Measurements from ENCODE around the gene KSR1.

The KSR1 gene

DNA sequence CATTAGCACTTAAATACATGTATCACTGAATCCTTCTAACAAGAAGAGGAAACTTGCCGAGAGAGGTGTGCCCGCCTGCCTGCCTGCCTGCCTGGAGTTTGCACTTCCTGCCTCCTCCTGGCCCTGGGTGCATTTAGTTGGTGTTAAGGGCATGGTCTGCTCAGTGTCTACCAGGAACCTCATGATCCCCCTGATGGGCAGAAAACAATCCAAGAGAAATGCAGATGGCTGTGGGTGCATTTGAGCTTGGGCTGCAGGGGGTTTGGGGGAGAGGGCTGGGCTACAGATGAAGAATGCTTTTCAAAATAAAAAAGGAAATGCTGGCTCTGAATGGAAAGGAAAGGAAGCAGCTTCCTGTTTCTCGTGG lies 10.1 kb downstream of the KSR1 start:
- DNase-seq (ENCODE audit: low read depth) = no peak
- H3K4me3 ChIP-seq (ENCODE audit: low read depth, low read length) = no peak overlapping the region

DNA sequence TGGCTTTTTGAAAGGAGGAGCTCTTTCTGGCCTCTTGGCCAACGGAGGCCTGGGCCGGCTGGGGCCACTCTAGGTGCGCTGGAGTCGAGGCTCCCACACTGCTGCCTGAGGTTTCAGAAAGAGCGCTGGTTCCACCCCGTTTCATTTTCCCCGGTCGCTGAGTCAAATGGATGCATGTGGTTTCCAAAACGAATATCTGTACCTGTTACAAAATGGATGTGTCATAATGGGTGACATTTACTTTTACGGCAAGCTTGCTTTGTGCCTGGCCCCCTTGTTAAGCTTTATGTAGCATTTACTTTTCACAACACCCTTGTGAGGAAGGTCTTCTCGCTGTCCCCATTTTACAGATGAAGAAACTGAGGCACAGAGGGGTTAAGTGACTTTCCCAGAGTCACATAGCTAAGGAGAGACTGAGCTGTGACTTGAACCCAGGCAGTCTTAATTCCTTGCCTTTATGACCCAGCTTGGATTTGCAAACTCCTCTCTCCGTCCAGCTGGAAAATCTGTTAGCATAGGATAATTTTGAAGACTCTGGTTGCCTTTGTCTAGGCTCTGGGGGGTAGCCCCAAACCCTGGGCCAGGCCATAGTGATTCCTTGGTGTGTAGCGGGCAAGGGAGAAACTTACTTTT lies 10.6 kb downstream of the KSR1 start:
- no peak for DNase-seq (ENCODE audit: low read depth)
- H3K4me3 ChIP-seq (ENCODE audit: low read depth, low read length) = no peak overlapping the region

DNA sequence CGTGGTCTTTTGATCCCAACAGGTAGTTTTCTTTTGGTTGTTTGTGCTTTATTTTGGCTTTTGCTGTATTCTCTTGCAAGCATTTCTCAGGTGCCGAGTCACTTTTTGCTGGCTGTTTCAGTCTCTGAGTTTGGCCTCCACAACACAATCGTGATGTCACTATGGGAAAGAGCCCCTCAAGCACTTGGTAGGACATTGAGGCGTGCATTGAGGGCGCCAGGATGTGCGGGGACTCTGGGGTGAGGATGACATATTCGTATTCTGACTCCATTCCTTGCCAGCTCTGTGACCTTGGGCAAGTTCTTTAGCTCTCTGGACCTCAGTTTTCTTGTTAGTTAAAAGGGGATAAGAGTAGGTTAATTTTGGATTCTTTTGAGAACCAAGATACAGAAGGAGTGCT lies 13.0 kb downstream of the KSR1 start:
- DNase-seq (ENCODE audit: low read depth) = no peak
- H3K4me3 ChIP-seq (ENCODE audit: low read depth, low read length) = no peak overlapping the region

DNA sequence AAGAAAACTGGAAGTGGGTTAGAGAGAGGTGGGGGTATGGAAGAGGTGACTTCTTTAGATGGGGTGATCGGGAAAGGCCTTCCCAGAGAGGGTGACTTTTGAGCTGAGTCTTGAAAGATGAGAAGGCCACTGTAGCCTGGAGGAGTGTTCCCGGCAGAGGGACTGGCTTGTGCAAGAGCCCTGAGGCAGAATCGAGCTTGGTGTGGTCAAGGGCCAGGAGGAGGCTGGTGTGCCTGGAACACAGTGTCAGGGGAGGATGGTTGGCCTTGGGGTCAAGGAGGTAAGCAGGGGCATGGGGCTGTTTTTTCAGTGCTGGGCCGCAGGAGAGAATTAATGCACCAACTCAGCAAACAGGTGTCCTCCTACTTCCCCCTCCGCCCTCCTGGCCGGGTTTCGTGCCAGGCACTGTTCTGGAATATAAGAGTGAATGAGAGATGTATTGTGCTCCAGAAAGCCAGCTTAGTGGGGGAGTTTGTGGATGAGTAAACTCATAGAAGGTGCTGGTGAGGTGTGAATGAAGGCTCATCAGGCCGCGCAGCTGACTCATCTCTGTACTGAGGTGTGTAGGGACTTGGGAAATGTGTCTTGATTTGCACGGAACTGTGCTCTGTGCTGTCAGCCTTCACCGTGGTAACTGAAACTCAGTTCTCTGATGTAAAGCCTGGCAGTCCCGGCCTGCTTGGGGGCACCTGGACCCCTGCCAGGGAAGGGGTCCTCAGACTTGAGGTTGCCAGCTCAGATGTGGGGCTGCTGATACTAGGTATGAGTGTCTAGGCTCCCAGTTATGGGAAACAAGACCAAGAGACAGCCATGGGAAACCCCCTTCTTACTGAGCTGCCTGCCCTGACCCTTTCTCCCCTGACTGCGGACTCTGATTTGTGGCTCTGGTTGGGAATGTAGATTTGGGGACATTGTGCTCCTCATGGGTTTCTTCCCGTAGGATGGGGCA lies 15.3 kb downstream of the KSR1 start:
- DNase-seq (ENCODE audit: low read depth) = no peak
- no peak overlapping the region for H3K4me3 ChIP-seq (ENCODE audit: low read depth, low read length)

DNA sequence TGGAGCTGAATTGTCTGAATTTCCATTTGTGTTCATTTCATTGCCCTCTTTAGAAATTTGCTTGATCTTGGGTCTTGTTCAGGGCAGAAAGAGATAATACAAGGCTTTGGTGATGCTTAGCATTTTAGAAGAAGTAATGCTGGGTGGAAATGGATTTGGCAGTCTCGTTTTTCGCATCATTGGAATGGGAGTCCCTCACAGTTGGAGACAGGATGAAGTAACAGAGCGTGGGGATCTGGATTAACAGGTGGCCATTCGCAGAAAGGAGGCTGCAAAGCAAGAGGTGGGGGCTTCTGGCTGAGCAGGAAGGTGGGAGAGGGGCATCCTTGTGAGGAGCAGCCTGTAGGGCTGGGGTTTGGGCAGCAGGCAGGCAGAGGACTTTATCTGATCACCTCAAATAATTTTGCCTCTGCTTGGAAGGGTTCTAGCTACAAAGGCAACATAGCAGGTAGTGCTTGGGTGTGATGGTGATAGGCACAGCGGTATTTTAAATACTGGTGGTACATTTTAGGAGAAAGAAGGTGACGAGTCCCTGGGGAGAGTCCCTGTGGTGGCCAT lies 17.0 kb downstream of the KSR1 start:
- H3K4me3 ChIP-seq (ENCODE audit: low read depth, low read length) = no peak overlapping the region
- no peak for DNase-seq (ENCODE audit: low read depth)

DNA sequence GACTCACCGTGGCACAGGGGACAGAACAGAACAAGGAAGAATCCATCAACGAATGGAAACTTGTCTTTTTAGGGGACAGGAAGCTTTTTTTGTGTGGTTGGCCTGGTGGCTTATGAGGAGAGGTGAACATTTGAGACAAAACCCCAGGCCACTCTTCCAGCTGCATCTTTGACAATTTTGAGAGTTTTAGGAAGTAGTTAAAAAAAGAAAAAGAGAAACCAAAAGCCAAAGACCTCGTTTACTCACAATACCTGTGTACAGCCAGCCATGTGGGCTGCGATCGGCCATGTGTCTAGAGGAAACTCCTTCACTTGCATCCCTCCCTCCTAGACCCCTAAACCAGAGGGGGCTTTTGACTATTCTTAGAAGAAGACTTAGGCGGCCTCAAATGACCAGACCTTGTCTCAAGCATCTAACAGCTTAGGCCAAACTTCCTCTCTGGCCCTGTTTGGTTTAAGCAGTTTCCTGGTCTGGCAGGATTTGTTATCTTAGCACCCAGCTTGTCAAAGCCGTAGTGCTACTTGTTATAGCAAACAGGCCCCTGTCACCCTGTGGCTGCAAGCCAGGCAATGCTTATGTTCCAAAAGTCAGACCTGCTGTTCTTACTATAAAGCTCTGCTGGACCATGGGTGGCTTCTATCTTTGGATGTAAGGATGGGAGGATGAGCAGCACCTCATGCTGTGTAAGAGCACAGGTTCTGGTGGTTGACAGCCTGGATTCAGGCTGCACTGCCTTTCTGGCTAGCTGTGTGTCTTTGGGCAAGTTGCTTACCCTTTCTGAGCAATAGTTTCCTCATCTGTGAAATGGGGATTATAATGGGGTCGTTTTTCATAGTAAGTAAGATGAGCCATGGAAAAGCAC lies 17.7 kb downstream of the KSR1 start:
- no peak overlapping the region for H3K4me3 ChIP-seq (ENCODE audit: low read depth, low read length)
- no peak for DNase-seq (ENCODE audit: low read depth)

DNA sequence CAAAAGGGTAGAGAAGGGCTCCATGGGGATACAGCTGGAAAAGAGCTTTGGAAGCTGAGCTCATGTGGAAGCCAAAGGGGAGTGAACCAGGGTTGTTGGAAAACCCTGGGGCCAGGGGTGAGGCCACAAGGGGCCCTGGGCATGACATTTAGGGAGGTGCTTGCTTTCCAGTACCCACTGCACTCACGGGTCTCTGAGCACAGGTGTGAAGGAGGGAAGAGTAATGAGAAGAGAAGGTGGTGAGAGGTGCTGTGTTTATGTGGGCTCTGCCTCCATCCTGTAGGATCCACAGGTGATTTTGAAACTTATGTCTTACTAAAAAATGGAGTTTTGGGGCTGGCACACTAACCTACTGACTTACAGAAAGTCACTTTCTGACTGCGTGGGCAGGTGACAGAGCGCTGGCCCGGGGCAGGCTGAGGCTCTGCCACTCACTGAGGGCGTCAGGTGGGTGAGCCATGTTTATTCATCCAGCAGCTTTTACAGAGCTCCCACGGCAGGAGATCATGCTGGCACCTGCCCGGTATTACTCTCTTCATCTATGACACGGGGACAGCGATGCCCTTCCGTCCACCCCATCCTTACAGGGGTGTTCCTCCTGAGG lies 18.9 kb downstream of the KSR1 start:
- no peak overlapping the region for H3K4me3 ChIP-seq (ENCODE audit: low read depth, low read length)
- no peak for DNase-seq (ENCODE audit: low read depth)

DNA sequence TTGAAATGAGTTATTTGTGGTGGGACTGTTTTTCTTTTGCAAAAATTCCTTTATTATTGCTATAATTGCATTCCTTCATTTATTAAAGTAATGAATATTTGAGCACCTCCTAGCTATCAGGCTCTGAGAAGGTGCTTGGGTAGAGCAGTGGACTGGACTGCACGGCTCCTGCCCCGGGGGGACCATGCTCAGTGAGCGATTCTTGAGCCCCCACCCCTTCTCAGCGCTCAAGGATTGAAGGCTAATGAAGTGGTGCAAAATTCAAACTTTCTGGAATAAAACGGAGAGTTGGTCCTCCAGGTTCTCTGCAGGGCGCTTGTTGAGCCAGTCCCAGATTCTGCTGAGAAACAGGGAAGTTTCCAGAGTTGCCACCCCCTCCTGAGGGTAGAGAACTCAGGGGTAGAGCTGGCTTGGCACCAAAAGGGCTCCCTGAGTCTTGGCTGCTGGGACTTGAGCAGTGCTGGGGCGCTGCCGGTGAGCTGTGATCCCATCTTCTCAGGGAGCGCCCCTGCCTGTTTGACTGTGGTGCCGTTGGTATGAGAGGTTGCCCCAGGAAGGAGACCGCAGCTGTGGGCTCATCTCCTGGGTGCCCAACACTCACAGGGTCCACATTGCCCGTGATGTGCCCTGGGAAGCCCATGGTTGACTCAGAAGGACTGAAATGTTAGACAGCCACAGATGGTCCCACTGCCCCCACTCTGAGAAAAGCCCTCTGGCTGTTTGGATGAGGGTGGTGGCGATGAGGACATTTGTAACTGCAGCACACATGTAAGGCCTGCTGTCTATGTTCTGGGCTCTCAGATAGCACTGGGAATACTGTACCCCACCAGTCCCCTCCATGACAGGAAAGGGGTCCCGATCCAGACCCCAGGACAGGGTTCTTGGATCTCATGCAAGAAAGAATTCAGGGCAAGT lies 20.0 kb downstream of the KSR1 start:
- DNase-seq (ENCODE audit: low read depth) = no peak
- H3K4me3 ChIP-seq (ENCODE audit: low read depth, low read length) = no peak overlapping the region

DNA sequence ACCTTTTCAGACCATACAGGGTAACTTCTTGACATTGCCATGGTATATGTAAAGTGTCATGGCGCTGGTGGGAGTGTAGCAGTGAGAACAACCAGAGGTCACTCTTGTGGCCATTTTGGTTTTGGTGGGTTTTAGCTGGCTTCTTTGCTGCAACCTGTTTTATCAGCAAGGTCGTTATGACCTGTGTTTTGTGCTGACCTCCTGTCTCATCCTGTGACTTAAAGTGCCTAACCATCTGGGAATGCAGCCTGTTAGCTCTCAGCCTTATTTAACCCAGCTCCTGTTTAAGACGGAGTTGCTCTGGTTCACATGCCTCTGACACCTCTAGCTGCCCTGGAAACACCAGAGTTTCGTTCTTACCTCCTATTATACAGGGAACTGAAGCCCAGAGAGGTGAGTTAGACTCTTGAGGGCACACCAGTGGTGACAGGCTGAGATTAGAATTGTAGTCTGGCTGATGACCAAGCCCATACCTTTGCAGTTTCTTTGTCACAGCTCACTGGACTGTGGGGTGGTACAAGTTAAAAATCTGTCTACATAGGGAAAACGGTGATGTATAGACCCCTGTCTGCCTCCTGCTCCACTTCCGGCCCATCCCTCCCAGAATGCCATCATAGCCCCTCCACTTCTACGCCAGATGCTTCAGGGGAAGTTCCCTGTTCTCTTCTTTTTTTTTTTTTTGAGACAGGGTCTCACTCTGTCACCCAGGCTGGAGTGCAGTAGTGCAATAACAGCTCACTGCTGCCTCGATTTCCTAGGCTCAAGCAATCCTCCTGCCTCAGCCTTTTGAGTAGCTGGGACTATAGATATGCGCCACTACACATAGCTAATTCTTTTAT lies 21.0 kb downstream of the KSR1 start:
- no peak overlapping the region for H3K4me3 ChIP-seq (ENCODE audit: low read depth, low read length)
- DNase-seq (ENCODE audit: low read depth) = no peak

DNA sequence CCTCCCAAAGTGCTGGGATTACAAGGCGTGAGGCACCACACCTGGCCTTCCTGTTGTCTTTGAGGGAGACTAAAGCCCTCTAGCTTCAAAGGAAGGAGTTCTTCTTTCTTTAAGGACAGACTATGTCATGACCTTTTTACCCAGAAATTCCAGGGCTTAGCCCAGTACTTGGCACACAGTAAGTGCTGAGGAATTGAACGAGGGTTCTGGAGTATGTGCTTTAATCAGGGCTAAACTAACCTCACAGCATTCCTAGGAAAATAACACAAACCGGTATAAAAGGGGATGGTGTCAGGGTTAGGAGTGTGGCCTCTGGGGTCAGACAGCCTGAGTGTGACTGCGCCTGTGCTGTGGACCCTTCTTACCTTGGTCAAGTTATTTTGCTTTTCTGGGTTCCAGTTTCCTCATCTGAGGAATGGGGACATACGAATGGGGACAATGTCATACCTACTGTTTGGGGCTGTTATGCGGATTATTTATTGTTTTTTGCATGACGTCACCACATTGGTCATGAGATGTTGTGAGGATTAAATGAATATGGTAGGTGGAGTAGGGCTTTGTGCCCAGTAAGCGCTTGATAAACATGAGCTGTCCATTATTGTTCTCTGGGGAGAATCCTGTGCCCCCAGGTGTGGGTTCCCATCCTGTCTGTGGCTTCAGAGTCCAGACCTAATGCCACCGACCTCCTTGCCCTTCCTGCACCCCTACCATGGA lies 21.9 kb downstream of the KSR1 start:
- DNase-seq (ENCODE audit: low read depth) = no peak
- H3K4me3 ChIP-seq (ENCODE audit: low read depth, low read length) = no peak overlapping the region

DNA sequence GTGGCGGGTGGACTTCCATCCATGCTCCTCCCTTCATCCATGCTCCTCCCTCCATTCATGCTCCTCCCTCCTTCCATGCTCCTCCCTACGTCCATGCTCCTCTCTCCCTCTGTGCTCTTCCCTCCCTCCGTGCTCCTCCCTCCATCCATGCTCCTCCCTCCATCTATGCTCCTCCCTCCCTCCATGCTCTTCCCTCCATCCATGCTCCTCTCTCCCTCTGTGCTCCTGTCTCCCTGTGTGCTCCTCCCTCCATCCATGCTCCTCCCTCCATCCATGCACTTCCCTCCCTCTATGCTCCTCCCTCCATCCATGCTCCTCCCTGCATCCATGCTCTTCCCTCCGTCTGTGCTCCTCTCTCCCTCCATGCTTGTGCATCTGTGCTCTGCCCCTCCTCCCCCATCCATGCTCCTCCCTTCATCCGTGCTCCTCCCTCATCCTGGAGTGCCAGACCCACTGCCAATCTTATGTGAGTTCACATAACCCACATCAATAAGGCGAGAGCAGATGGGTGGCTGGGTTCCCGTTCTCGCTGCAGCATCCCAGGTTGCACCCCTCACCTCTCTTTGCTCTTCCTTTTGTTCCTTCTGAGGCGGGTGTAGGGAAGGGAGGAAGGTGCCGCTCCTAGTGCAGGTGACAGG lies 22.8 kb downstream of the KSR1 start:
- no peak for DNase-seq (ENCODE audit: low read depth)
- no peak overlapping the region for H3K4me3 ChIP-seq (ENCODE audit: low read depth, low read length)

DNA sequence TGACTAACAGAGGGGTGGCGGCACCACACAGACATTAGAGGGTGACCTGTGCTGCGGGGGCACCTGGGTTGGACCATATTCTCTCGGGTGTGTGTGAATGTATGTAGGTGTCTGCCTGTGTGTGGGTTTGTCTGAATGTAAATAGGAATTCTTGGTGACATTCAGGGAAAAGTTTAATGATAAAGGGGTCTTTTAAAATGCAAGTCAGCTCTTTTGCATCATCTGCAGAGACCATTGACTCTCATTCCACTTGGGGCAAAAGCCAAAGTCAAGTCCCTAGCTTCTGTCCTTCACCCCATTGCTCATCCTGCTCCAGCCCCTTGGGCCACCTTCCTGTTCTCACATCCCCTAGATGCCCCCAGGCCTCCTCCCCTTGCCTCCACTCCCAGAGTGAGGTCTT lies 23.6 kb downstream of the KSR1 start:
- no peak overlapping the region for H3K4me3 ChIP-seq (ENCODE audit: low read depth, low read length)
- DNase-seq (ENCODE audit: low read depth) = no peak

DNA sequence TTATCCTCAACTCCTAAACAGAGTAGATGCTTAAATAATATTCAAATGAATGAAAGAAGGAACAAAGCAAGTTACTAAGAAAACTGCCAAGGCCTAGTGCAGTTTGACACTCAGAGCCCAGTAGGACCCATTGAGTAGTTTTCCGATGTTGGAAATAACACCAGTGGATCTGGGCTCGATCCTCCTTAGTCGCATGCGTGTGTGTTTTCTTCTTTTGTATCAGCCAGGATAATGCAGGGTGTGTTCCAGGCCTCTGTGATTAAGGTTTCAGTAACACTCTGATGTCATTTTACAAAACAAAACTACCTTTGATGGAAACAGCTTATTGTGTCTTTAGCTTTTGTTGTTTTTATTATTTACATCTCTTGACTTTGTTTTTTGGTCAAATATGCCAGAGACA lies 24.5 kb downstream of the KSR1 start:
- H3K4me3 ChIP-seq (ENCODE audit: low read depth, low read length) = no peak overlapping the region
- DNase-seq (ENCODE audit: low read depth) = no peak

DNA sequence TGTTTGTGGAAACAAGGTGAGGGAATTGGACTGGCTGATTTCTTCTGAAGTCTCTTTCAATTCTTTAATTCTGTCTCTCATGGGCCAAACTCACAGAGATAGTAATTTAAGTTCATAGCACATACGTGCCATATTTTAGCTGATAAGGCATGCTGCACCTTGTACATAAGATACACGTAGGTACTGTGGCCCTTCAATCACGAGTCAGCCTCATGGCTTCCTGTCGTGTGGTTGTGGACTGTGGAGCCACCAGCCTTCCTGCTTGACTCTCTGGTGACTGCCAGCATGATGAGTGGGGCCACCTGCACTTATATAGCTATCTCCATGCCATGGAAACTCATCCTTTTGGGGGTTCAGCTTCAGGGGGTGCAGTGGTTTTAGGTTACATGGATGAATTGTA lies 25.1 kb downstream of the KSR1 start:
- DNase-seq (ENCODE audit: low read depth) = no peak

DNA sequence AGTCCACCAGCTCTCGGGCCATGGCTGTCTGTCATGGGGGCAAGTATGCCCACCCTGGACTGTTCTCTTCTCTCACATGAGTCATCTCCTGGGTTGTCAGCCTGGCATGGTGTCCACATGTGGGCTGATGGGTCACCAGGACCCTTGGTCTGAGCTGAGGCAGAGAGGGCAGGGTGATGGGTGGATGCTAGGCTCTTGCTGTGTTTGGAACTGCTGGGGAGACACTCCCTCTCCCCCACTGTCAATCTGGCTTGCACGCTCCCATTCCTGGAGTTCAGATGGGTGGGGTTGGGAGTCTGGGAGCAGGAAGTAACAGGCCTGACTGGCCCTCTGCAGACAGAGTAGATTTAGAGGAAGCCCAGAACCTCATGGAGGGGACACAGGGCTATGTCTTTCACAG lies 28.9 kb downstream of the KSR1 start:
- no peak overlapping the region for H3K4me3 ChIP-seq (ENCODE audit: low read depth, low read length)
- DNase-seq (ENCODE audit: low read depth) = no peak

More for the DNA sequence above, 25.1 kb downstream of the KSR1 start:
- H3K4me3 ChIP-seq (ENCODE audit: low read depth, low read length) = no peak overlapping the region

DNA sequence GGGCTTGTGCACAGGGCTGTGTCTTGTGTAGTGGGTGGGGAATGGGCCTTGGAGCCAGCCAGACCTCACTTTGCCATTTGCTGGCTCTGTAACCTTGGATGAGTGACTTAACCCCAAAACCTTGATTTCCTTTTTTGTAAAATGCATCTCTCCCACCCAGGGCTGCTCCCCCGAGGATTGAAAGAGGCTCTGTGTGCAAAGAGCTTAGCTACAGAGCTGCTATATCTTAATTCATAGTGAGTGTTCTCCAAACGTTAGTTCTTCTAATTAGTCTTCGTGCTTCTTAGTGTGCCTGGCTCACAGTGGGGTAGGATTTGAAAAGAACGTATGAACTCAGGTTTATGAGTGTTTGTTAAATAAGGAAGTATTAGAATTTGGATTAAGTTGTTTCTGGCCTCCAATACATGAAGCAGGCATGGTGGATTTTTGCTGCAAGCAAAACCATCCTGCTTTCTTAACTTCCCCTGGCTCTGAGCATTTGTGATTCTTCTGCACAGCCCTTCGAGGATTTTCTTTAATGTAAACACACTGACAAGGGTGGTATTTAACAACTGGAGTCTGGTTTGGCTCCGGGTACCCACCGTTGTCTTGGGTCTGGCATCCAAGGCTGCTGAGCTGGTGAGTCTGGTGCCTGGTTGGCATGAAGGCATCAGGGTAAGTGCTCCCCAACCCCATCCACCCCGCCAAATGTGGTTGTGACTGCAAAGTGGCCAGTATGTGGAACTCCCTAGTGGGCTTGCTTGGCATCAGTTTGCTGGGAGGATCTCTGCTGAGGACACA lies 29.7 kb downstream of the KSR1 start:
- no peak for DNase-seq (ENCODE audit: low read depth)
- H3K4me3 ChIP-seq (ENCODE audit: low read depth, low read length) = no peak overlapping the region
